ENCODE results near the gene MCM7.

DNA sequence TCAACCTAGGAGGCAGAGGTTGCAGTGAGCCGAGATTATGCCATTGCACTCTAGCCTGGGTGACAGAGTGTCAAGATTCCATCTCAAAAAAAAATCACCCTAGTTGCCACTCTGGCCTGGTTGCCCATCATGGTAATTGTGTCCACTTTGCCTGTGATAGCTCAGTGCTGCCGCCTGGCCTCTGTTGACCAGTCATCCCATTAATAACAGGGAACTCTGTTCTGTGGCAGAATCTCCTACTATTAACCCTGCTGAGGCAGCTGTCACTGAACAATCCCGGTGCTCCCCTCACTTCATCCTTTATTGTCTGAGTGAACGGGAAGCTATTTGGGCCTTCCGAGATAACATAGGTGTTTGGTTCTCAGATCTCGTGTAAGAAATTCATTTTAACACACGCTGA, 34.2 kb downstream of the MCM7 start:
- TF ChIP-seq EZH2phosphoT487 (IDR thresholded peaks at IDR 0.05; ENCODE audit: borderline replicate concordance) (no peak), CTCF (conservative IDR thresholded peaks at IDR 0.05; ENCODE audit: low read length) (no peak)
